Measurements from ENCODE around the gene NSG2.

Gene NSG2

GRCh38 chr5:174057206-174057605 is 11.7 kb downstream of the NSG2 start:
- intact Hi-C loops (cut with DNase I): no loop called here
- no peak for DNase-seq

DNA sequence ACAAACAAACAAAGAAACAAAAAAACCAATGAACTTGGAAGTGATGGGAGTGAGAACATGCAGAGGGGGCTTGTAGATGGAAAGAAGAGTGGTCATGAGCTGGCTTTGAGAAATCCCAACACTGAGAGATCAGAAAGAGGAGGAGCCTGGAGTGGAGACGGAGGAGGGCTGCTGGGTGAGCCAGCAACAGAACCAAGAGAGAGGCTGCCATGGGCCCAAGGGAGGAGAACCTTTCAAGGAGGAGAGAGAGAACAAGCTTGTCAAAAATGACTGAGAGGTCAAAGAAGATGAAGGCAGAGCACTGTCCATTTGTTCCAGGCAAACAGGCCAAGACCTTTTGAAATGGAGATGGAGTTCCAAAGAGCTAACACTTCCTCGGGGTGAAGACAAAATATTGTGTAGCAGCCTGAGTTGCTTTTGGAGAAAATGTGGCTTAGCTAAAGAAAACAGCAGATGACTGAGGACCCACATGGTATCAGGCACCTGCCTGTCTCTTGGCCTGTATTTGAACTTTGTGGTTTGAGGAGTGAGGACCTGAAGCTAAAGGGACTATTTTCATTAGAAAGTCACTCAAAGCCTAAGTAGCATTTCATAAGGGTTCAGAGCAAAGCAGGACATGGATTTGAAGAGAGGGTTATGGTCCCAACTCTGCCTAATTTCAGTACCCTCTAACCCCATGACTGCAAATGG is 13.1 kb downstream of the NSG2 start:
- intact Hi-C loops (cut with DNase I): no loop called here
- DNase-seq: peak in 1 of 42 donors; percentile 34

- intact Hi-C loops (cut with DNase I): no loop called here
- DNase-seq: no peak
Measured at GRCh38 chr5:174059247-174059646, 13.7 kb downstream of the NSG2 start.

- DNase-seq: peak in 4 of 42 donors; percentile 20 to 66 (median 44)
Measured at GRCh38 chr5:174063082-174063756, 17.7 kb downstream of the NSG2 start.

DNA sequence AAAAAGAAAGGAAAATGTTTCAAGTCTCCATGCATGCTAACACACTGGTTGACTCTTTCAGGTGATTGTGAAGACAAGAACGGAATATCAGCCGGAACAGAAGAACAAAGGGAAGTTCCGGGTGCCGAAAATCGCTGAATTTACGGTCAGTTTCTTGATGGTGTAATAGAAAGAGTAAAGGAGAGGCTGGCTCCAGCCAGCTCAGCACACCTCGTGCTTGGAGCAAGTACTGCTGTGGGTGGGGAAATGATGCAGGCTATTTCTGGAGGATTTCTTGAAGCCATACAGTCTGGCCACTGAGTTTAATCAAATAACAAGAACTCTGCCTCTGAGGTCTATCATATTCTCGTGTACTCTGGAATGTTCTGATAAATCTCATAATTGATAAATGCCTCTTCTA is 18.7 kb downstream of the NSG2 start:
- intact Hi-C loops (cut with DNase I): no loop called here
- peak in 2 of 42 donors; percentile 23 to 34 for DNase-seq

More at GRCh38 chr5:174063082-174063756, 17.7 kb downstream of the NSG2 start:
- intact Hi-C loops (cut with DNase I): no loop called here

DNA sequence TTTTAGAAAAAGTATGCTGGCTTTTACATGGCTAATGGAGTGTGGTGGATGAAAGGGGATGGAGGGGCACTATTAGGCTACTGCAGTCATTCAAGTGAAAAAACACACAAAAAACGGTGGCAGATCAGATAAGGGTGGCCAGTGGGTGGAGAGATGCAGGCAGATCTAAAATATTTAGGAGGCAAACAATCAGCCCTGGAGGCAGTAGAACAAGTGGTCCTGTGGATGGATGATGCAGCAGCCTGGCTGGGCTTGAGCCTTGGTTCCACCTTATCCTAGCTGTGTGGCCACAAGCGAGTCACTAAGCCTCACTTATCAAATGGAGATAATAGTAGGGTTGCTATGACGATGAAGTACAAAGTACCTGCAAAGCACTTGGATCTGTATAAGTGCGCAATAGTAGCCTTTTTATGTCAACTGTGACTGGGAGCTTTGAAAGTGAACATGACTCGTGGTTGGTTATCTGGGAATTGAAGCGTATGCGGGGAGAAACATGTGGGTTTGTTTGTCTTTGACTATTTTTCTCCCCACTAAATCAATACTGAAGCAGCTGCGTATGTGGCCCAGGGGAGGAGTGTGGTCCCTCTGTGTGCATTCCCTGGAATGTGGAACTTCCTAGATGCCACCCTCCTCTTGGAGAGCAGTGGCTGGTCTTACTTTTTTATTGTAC is 20.2 kb downstream of the NSG2 start:
- intact Hi-C loops (cut with DNase I): no loop called here
- peak in 1 of 42 donors; percentile 23 for DNase-seq

GRCh38 chr5:174067499-174067898 is 22.0 kb downstream of the NSG2 start:
- DNase-seq: peak in 4 of 42 donors; percentile 33 to 64 (median 50)
- intact Hi-C loops (cut with DNase I): no loop called here

DNA sequence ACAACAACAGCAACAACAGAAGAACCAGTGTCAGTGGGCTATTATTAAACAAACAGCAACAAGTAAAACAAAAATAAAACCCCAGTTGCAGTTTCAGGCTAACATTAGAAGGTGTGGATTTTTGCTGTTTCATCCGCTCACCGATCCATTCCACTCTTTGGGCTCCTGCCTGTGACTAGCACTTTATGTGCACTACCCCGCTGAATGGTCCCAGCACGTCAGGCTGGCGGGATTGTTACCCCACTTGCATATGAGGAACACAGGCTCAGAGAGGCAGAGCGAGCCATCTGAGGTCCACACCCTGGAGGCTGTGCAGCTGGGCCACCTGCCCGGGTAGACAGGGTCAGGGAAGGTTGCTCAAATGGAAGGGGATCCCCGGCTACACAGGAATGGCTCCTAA is 26.0 kb downstream of the NSG2 start:
- intact Hi-C loops (cut with DNase I): no loop called here

GRCh38 chr5:174073122-174073660 is 27.7 kb downstream of the NSG2 start:
- no peak for DNase-seq
- intact Hi-C loops (cut with DNase I): no loop called here

More for the DNA sequence above, 26.0 kb downstream of the NSG2 start:
- DNase-seq: peak in 2 of 42 donors; percentile 4 to 7

DNA sequence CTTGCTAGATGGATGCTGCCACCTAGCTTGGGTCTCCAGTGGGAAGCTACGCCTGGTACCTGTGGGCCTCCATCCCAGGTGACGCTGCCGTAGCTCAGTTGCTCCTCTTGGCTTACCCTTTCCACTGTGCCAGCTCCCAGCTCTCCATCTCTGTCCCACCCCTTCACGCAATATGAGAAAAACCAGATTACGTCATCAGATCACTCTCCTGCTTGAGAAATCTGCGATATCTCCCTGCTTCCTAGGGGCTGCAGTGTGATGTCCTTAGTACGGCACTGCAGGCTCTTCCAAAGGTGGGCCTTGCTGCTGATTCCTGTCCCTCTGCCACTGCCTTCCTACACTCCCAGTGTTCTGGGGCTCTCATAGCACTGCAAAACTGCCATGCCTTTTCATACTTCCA is 28.9 kb downstream of the NSG2 start:
- intact Hi-C loops (cut with DNase I): no loop called here
- DNase-seq: peak in 1 of 42 donors; percentile 18

DNA sequence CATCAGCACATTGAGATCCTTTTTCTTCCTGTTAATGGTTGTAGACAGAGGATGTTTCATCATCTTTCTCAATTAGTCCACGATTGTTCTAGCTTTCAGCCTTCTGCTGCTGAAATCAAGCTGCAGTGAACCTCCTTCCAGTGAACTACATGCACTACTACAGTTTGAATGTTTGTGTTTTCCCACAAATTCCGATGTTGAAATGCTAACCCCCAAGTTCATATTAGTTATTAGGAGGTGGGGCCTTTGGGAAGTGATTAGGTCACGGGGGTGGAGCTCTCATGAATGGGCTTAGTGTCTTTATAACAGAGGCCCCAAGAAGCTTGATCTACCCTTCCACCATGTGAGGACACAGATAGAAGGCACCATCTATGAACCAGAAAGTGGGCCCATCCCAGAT is 32.9 kb downstream of the NSG2 start:
- intact Hi-C loops (cut with DNase I): no loop called here
- peak in 2 of 42 donors; percentile 3 to 18 for DNase-seq

DNA sequence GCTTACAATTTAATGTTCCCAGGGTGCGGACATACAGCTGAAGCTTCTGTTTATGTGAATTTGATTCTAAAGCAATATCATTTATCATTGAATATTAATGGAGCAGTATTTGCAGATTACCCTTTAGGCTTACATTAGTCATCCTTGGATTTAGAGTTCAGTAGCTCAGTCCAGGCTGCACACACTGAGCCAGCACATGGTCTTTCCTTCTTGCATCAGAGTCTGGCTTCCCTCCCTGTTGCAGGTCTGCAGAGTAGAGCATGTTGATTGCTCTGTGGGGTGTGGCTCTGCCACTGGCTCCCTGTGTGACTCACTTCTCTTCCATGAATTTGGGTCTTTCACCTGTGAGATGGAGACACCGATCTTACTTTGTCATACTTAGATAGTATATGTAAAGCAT is 36.8 kb downstream of the NSG2 start:
- intact Hi-C loops (cut with DNase I): no loop called here

DNA sequence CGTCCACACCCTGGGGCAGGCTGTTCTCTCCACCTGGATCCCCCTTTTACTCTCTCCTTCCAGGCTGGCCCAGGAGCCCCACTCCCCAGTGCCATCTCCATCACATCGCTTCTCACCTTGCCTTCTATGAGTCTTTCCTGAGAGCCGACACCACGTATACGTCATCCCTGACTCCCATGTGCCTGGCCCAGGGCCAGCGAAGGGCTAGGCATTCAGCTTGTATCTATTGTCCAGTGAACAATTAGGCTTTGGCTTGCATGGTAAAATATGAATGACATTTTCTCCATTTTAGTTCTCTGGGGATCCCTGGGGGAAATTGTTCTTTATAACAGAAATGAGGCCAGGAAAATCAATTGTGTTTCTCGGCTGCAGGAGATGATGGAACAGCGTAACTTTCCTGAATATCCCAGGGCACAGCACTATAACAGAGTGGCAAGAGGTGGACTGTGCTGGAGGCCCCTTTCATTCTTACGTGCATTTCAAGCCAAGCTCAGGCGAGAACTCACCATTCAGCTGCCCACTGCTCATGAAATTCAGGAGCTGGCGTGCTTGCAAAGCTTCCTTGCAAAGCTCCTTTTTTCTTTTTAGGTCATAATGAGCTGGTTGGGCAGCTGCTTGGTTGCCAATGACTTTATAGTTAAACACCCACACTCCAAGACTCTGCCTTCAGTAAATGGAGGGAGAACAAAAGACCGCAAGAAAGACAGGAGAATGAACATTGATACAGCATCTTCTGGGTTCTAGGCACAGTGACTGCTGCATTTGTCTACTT is 37.7 kb downstream of the NSG2 start:
- peak in 6 of 42 donors; percentile 20 to 49 (median 43) for DNase-seq
- intact Hi-C loops (cut with DNase I): no loop called here

More for the DNA sequence above, 36.8 kb downstream of the NSG2 start:
- DNase-seq: peak in 5 of 42 donors; percentile 34 to 70 (median 43)

GRCh38 chr5:174084691-174085154 is 39.2 kb downstream of the NSG2 start:
- intact Hi-C loops (cut with DNase I): no loop called here
- DNase-seq: peak in 2 of 42 donors; percentile 24 to 34

- intact Hi-C loops (cut with DNase I): no loop called here
- no peak for DNase-seq
Measured at GRCh38 chr5:174086751-174087150, 41.2 kb downstream of the NSG2 start.

DNA sequence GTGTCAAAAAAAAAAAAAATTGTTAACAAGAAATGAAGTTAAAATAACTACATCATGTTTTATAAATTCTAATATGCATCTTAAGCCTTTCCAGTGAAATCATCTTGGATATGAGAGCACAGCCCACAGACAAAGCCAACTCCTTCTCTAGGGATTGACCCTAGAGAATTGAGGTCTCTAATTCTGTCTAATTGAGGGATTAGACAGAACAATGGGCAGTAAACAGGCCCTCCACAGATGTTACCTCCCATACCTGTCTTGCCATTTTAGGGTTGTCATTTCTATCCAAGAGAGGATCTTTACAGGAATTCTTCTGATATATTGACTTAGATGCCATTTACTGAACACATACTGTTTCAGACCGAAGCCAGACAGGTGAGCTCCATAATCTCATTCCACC is 42.3 kb downstream of the NSG2 start:
- DNase-seq: no peak
- intact Hi-C loops (cut with DNase I): no loop called here

DNA sequence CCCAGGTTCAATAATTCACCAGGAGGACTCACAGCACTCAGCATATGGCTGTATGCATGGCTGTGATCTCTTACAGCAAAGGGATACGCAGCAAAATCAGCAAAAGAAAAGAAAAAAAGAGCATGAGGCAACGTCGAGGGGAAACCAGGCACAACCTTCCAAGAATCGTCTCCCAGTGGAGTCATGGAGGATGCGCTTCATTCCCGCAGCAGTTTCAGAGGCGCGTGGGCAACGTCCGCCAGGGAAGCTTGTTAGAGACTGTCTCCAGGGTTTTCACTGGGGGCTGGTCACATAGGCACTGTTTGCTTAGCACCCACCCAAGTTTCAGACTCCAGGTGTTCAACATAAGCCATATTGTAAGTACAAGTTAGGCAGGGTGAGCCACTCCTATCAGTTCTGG is 44.6 kb downstream of the NSG2 start:
- intact Hi-C loops (cut with DNase I): no loop called here
- DNase-seq: peak in 3 of 42 donors; percentile 44 to 67 (median 58)

GRCh38 chr5:174093123-174093522 is 47.6 kb downstream of the NSG2 start:
- peak in 1 of 42 donors; percentile 6 for DNase-seq
- intact Hi-C loops (cut with DNase I): no loop called here
